Activated naive CD4-positive, alpha-beta T cell treated with Interleukin-2 at 50 U/mL for 16 hours (primary cell): ENCODE results near the gene APOM.

ENCODE experiments used
- DNase-seq: peaks from one replicate; pipeline ENCODE4 v3.0.0-alpha.2; 2020

Gene APOM

GRCh38 chr6:31659649-31660380 is 4.1 kb downstream of the APOM start:
- DNase-seq, result peak; percentile 34

GRCh38 chr6:31660381-31661261 is 4.9 kb downstream of the APOM start, which contains the start of gene C6orf47:
TSS of gene C6orf47 (minus strand) at chr6:31660778. CDS start at chr6:31659947, 831 bp downstream.
- peak; percentile 73 for DNase-seq

- no peak for DNase-seq
Observed at GRCh38 chr6:31661262-31662123, 5.8 kb downstream of the APOM start.

- DNase-seq, result no peak
Observed at GRCh38 chr6:31662124-31662723, 6.5 kb downstream of the APOM start.

- DNase-seq, result no peak
Observed at GRCh38 chr6:31663126-31663960, 7.6 kb downstream of the APOM start.

GRCh38 chr6:31663961-31664789 is 8.5 kb downstream of the APOM start:
- peak; percentile 6 for DNase-seq

GRCh38 chr6:31664790-31665500 is 9.3 kb downstream of the APOM start, which contains the start of gene GPANK1:
TSS of gene GPANK1 (minus strand) at chr6:31664997. CDS start at chr6:31664478, 519 bp downstream.
- DNase-seq, result peak; percentile 89

GRCh38 chr6:31665501-31666336 is 10.0 kb downstream of the APOM start, which contains the start of gene CSNK2B:
TSS of gene CSNK2B (plus strand) at chr6:31666080. CDS start at chr6:31666832, 752 bp downstream.
- DNase-seq, result peak; percentile 99

GRCh38 chr6:31666337-31666965 is 10.8 kb downstream of the APOM start:
- DNase-seq, result no peak

GRCh38 chr6:31669676-31670075 is 14.0 kb downstream of the APOM start, which contains the start of gene LY6G5B:
TSS of gene LY6G5B (plus strand) at chr6:31669976. CDS start at chr6:31670951, 975 bp downstream.
- DNase-seq, result no peak

GRCh38 chr6:31676322-31676903 is 20.7 kb downstream of the APOM start:
- no peak for DNase-seq

GRCh38 chr6:31676904-31677303 is 21.2 kb downstream of the APOM start:
- DNase-seq, result no peak

GRCh38 chr6:31677955-31678354 is 22.3 kb downstream of the APOM start:
- DNase-seq, result no peak

- DNase-seq, result peak; percentile 69
Observed at GRCh38 chr6:31680226-31681134, 24.8 kb downstream of the APOM start, which contains the start of gene LY6G5C. TSS of gene LY6G5C (minus strand) at chr6:31681067. CDS start at chr6:31680373, 694 bp downstream.

- DNase-seq, result peak; percentile 55
Observed at GRCh38 chr6:31681135-31681671, 25.5 kb downstream of the APOM start.

GRCh38 chr6:31683591-31683990 is 27.9 kb downstream of the APOM start:
- DNase-seq, result no peak
